Measurements from ENCODE around the gene PDE10A.

GRCh38 chr6:165573671-165574070 is 89.4 kb downstream of the PDE10A start:
- TF ChIP-seq CTCF (IDR thresholded peaks at IDR 0.05) (no peak), POLR2A (IDR thresholded peaks at IDR 0.05; ENCODE audit: low read depth) (no peak), EP300 (IDR thresholded peaks at IDR 0.05) (no peak)

Measured in esophagus muscularis mucosa (tissue), 4 donors.